ENCODE measurements around the gene KLHL7.
"Not testable (repeated sequence)": the region's sequence is repeated elsewhere in the genome, so short reads cannot be mapped to it uniquely, and the experiment has no call there.

Gene KLHL7

DNA sequence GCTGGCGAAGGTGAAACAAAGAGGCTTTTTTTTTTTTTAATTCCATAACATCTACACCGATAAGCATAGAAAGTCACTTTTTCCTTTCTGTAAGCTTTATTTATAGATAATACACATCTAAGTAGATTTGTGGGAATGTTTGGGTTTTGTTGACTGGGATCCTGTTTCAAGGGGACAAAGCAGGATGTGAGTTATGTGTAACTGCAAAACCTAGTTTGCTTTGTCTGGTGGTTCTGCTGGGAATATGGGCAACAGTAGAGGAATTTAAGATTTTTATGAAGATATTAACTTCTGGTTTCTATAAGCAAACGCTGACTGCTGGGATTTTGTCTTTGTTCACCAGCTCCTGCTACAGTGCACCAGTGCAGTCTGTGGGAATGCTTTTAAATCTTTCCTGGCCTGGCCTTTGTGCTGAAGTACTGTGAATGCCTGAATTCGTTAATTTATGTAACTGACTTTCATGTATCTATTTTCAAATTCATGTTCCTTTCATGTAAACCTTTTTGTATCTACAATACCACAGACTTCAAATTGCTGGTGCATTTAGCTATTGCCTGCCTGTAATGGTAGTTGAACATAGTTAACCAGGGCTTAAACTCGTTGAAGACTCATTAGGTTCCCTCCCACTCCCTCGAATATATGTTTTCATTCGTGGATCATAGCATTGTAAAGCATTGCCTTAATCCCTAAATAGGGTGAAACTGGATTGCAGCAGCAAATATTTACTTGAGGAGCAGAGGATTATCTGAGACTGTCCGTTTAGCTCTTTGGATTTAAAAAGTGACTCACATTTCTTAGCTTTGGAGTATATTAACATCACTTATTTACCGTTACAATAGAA, 1.5 kb downstream of the KLHL7 start:
- no peak for DNase-seq (ENCODE audit: insufficient read length, low spot score)
- FAIRE-seq, result peak; percentile 37

DNA sequence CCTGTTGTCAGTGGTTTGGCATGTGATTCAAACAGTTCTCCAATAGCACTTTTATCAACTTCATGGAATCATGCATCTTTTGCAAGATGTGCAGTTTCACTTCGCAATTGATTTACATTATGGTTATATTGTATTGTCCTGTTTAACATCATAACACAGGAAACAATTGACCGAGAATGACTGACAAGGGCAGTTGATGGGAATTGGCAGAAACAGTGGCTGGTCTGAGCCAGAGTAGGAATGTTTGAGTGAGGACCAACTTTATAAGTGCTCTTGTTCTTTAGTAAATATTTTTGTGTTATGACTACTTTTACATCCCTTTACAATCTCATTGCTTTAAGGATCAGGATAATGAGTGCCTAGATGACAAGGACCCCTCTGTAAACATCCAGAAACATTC, 2.2 kb downstream of the KLHL7 start:
- FAIRE-seq (no peak), DNase-seq (ENCODE audit: insufficient read length, low spot score) (no peak)

DNA sequence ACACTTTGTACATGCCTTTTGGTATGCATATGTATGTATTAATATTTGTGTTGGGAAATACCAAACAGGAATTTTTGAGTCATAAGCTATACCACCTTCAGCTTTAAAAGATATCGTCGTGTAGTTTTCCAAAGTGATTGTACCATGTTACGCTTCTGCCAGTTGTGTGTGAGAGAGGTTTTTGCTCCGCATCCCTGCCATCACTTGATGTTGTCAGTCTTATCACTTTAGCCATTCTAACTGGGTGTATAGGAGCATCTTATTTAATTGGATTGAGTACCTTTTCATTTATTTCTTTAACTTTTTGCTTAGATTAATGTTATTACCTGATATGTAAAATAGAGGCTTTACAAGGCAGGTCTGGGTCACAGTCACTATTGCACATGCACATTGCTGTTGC, 3.4 kb downstream of the KLHL7 start:
- FAIRE-seq (no peak), DNase-seq (ENCODE audit: insufficient read length, low spot score) (no peak)

DNA sequence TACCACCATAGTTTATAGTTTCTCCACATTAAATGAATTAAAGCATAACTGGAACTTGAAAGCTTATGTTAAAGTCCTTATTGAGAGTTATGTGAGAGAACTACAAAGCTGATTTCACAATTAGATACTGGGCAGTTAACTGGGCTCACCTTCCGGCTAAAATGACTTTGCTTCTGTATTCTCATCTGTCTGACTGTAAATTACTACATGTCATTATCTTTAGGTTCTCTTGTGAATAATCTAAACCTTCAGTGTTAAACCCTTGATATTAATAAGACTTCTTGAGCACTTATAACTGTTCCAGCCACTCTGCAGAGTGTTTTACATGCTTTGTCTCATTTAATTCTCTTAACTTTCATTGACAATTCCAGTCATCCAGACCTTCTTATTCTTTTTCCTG, 3.9 kb downstream of the KLHL7 start:
- DNase-seq (ENCODE audit: insufficient read length, low spot score) (no peak), FAIRE-seq (no peak)

DNA sequence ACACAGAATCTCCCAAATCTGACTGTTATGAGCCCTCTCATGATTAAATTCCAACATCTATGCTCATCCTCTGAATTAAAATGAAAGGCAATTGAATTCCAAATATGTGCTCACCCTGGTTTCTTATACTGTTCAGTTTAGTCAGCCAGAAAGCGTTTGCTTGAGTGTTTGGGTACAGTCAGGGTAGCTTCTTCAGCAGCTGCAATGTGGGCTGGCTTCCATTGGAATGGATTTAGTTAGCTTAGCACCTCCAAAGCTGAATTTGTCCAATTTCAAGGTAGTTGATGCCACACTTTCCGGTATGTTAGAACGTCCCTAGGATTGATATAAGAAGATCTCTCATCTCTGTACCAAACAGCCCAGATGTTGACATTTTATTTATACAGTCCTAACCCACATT, 9.3 kb downstream of the KLHL7 start:
- DNase-seq (ENCODE audit: insufficient read length, low spot score) (no peak), FAIRE-seq (no peak)

DNA sequence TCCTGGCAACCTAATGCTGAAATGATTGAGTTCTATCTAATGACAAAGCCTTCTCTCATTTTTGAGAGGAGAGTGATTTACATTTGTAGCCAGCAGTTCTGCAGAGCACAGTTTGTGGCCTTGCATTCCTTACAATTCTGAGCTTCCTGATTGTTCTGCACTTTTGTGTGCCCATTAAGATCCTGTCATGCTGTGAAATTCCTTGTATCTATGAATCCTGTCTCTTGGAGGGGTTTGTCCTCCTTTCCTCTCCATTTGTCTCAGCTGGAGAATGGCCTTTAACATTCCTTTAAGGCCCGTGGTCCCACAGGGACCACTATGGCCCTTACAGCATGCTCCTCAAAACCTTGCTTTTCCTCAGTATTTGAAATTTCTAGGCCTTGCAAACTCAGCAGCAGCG, 10.4 kb downstream of the KLHL7 start:
- no peak for DNase-seq (ENCODE audit: insufficient read length, low spot score)
- peak; percentile 14 for FAIRE-seq

DNA sequence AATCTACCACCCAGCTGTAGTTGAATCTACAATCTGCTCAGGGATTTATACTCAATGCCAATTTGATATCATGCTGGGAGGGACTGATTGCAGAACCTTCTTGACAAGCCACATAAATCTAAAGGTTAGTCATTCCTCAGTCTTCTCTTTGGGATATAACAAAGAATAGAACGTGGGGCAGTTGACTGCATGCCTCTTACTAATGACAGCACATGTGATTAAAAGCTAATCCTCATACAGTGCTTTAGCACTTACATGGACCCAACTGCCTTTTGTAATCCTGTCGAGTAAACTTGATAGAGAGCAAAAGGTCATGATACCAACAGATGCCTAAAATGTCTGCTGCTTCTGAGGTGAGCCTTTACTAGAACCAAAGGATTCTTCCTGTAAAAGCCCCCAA, 12.3 kb downstream of the KLHL7 start:
- FAIRE-seq (peak; percentile 42), DNase-seq (ENCODE audit: insufficient read length, low spot score) (no peak)

DNA sequence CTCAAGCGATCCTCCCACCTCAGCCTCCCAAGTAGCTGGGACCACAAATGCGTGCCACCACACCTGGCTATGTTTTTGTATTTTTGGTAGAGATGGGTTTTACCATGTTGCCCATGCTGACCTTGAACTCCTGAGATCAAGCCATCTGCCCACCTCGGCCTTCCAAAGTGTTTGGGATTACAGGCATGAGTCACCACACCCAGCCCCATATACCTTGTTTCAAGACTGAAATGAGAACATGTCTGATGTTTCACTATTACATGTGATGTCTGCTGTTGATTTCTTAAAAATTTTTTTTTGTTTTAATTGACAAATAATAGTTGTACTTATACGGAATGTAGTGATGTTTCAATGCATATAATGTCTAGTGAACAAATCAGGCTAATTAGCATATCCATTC, 14.5 kb downstream of the KLHL7 start:
- no peak for DNase-seq (ENCODE audit: insufficient read length, low spot score)
- no peak for FAIRE-seq

DNA sequence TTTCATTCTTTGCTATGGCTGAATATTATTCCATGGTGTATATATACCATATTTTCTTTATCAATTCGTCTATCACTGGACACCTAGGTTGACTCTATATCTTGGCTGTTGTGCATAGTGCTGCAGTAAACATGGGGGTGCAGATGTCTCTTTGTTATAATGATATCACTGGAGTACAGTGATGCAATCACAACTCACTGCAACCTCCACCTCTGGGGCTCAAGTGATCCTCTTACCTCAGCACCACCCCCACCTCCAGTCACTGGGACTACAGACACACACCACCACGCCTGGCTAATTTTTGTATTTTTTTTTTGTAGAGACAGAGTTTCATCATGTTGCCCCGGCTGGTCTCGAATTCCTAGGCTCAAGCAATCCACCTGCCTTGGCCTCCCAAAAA, 15.6 kb downstream of the KLHL7 start:
- FAIRE-seq, result no peak
- no peak for DNase-seq (ENCODE audit: insufficient read length, low spot score)

DNA sequence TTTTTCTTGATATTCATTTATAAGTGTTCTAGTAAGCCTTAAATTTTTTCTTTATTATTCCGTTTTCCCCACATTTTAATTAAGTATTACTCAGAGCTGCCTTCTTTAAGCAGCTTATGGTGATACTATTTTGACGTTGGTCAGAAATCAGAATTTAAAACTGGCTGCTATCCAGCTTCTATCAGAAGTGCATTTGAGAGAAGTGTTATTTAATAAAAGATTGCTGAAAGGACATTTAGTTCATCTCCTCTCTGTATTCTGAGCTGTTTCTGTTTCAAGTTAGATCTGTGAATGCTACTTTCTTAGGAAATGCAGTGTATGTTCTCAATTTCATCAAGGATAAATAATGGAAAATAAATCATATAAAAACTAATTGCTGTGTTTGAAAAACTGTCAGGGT, 17.4 kb downstream of the KLHL7 start:
- no peak for FAIRE-seq
- no peak for DNase-seq (ENCODE audit: insufficient read length, low spot score)

DNA sequence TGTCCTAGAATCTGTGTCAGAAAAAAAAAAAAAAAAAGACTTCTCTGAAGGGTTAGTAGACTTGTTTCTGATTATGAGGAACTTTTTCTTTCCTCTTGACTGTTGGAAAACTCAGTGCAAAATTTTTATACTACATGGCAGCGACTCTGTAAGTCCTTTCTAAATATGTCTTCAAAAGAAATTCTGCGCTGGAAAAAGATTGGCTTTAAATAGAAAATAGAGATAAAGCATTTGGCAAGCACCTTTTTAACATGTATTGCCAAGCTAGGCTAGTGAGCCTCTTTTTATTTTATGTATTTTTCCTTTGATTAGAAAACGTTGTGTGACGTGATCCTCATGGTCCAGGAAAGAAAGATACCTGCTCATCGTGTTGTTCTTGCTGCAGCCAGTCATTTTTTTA, 17.9 kb downstream of the KLHL7 start:
- no peak for FAIRE-seq

DNA sequence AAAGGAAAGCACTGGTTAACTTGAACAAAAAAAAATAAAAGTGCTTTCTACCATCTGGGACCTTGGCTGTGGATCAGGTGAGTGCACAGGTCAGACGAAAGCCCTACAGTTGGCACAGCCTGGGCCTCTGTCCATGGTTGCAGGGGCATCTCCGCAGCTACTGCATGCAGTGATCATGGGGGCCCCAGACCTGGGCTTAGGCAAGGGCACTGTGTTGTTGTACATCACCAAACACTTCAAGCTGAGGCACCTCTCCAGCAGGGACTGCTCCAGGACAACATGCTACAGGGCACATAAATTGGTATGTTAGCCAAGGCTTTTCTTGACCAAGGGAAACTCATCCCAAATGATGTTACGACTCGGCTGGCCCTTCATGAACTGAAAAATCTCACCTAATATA, 23.5 kb downstream of the KLHL7 start:
- FAIRE-seq, result no peak
- DNase-seq (ENCODE audit: insufficient read length, low spot score), result no peak

More for the DNA sequence above, 17.9 kb downstream of the KLHL7 start:
- no peak for DNase-seq (ENCODE audit: insufficient read length, low spot score)

DNA sequence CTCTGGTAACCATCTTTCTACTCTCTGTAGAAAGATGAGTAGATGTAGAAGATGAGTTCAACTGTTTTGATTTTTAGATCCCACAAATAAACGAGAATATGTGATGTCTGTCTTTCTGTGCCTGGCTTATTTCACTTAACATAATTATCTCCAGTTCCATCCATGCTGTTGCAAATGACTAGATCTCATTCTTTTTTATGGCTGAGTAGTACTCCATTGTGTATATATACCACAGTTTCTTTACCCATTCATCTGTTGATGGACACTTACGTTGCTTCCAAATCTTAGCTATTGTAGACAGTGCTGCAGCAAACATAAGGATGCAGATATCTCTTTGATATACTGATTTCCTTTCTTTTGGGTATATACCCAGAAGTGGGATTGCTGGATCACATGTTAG, 26.2 kb downstream of the KLHL7 start:
- DNase-seq (ENCODE audit: insufficient read length, low spot score); FAIRE-seq: not testable (repeated sequence)

DNA sequence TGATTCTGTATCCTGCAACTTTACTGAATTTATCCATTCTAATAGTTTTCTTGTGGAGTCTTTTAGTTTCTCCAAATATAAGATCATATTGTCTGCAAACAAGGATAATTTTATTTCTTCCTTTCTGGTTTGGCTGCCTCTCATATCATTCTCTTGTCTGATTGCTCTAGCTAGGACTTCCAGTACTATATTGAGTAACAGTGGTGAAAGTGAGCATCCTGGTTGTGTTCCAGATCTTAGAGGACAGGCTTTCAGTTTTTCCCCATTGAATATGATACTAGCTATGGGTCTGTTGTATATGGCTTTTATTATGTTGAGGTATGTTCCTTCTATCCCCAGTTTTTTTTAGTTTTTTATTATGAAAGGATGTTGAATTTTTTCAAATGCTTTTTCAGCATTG, 28.2 kb downstream of the KLHL7 start:
- DNase-seq (ENCODE audit: insufficient read length, low spot score) (no peak), FAIRE-seq (no peak)

DNA sequence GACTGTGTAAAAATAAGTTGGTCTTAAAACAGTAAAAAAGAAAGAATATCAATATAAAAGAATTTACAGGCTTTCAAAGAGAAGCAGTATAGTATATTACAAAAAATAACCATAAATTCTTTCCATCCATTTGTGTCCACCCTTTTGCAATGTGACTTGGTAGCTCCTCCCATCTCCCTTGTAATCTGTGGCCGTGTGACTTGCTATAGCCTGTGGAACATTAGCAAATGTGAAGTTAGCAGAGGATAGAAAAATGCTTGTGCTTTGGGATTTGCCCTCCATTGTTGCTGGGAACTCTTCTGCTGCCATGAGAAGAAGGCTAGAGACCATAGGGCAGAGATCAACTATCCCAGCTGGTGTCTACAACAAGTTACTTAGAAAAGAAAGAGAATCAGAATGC, 30.2 kb downstream of the KLHL7 start:
- no peak for FAIRE-seq

DNA sequence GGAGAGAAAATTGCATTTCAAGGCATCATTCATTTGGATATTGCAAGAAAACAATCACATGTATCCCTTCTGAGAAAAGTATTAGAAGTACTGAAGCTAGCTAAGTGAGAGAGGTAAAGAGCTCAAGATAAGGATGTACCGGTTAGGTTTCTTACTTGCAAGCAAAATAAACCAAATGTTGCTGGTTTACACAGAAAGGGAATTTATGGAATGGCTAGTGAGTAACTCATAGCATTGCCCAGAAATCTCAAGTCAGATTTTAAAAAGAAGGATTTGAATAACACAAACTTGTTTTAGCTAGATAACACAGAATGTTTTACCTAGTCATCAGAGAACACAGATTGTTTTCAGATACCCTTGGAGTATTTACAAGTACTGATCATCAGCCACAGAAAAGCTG, 30.6 kb downstream of the KLHL7 start:
- no peak for DNase-seq (ENCODE audit: insufficient read length, low spot score)
- FAIRE-seq, result no peak

More for the DNA sequence above, 30.2 kb downstream of the KLHL7 start:
- DNase-seq (ENCODE audit: insufficient read length, low spot score), result no peak

DNA sequence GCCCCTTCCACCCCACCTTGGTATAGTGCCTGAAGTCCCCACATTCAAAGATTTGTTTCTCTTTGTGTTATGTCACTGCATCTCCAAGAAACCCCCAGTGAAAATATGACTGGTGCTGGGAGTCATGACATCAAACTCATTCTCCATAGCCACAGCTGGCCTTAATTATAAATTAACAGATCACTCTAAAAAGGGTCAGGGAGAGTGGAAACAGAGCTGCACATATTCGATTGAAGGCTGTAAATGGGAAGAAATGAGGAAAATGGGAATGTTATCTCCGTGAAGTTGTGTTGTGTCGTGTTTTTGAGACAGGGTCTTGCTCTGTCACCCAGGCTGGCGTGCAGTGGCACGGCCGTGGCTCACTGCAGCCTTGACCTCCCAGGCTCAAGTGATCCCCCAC, 52.1 kb downstream of the KLHL7 start:
- no peak for FAIRE-seq
- DNase-seq (ENCODE audit: insufficient read length, low spot score), result no peak

DNA sequence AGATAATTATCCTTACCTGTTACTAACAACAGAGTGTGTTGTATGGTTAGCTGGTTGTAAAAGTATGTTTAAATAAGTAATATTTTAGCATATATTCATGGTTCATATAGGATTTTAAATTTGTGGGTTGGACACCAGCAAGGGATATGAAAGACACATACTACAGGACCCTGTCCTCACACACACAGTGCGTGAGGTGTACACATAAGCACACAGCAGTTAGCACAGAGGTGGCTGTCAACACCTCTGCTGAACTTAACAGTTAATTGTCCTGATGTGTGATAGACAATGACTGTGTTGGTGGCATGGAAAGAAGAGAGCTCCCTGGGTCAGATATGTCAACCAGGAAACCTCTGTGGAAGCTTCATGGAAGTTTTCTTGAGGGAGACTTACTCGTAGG, 53.0 kb downstream of the KLHL7 start:
- DNase-seq (ENCODE audit: insufficient read length, low spot score) (no peak), FAIRE-seq (no peak)

DNA sequence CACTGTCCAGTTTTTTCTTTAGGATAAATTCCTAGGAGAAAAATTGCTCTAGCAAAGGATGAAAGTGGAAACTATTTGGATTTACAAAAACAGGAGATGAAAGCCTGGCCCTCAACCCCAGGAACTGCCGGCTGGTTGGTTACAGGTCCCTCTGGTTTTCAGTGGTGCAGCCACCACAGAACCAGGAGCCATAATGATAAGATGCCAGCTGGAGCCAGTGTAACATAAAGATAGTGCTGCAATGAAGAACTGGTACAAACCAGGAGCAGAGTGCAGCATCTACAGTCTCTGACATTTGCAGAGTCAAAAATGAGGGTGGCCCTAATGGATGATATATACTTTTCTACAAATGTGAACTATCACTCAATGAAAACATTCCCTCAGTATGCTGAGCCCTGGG, 55.9 kb downstream of the KLHL7 start:
- no peak for DNase-seq (ENCODE audit: insufficient read length, low spot score)
- FAIRE-seq, result no peak

DNA sequence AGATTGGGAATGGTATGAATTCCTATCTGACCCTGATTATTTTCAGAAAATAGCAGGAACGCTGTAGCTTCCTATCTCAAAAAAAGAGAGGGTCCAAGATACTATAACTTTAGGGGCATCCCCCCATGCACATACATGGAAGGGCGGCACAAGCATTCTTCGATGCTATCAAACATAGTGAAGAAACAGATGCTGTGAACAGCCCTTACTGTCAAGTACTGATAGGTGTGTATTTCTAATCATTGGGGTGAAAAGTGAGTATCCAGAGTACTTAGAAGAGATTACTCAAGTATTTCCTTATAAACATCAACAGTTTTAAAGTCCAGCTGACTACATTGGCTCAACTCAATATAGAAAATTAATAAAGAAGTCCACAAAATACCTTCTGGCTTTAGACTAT, 59.3 kb downstream of the KLHL7 start:
- no peak for DNase-seq (ENCODE audit: insufficient read length, low spot score)
- FAIRE-seq, result no peak

DNA sequence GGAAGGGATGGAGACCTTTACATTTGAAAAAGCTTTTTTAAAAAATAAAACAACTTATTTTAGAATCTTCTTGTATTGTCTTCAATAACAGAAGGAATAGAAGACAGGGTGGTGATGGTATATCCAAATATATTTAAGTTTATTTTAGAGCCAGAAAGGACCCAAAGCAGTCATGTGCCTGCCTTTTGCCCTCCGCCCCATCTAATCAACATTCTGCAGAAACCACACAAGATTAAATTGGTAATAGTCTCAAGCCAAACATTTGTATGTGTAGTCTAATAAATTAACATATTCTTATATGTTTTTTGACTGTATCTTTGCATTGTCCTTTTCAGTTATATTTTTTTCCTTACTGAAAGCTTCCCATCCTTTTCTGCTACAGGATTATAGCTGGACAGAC, 59.7 kb downstream of the KLHL7 start:
- FAIRE-seq, result no peak
- DNase-seq (ENCODE audit: insufficient read length, low spot score), result no peak

DNA sequence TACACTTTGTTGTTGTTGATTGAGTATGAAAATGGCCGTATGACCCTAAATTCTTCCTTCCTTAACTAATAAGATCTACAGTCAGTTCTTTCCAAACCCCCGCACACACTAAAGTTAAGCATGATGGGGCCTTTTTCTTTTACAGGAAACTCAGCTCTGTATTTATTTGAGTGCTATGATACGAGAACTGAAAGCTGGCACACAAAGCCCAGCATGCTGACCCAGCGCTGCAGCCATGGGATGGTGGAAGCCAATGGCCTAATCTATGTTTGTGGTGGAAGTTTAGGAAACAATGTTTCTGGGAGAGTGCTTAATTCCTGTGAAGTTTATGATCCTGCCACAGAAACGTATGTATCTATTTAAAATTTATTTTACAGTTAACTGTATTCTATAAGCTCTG, 62.1 kb downstream of the KLHL7 start:
- DNase-seq (ENCODE audit: insufficient read length, low spot score) (no peak), FAIRE-seq (no peak)

All from GM19239 (cell line).